Activated CD4-positive, alpha-beta T cell treated with anti-CD3 and anti-CD28 coated beads, Interleukin-2, amount 10 ng/mL, durations not matched to agents 7 days and 5 days (primary cell): Measurements from ENCODE around the gene SLC9A5. TPM values are rescaled to one million over a fixed set of nuclear protein-coding genes. Genes with fewer than 3 reads are reported as not detected.
A peak's percentile ranks its signal among the peaks of the same experiment; 100 is the strongest.

ENCODE experiments used
- CTCF ChIA-PET: fragments of 350-600 bp; sonication (Branson Sonifier 250); formaldehyde crosslinking; loops from one replicate; lab custom pipeline; 2021; ENCODE audit warnings: antibody characterized with exemption; lab: Charles Lee
- POLR2A ChIA-PET: fragments of 350-600 bp; sonication (Branson Sonifier 250); formaldehyde crosslinking; loops from one replicate; lab custom pipeline; 2021; ENCODE audit warnings: antibody characterized with exemption; lab: Charles Lee
- DNase-seq: peaks from one replicate; pipeline ENCODE4 v3.0.0-alpha.2; 2020
- H3K27ac Mint-ChIP-seq: one replicate; pipeline ENCODE4 v1.8.0; 2021; ENCODE audit warnings: mild to moderate bottlenecking, moderate library complexity, mixed read lengths
- H3K27me3 Mint-ChIP-seq: one replicate; pipeline ENCODE4 v1.8.0; 2021; ENCODE audit warnings: mixed read lengths
- H3K36me3 Mint-ChIP-seq: one replicate; pipeline ENCODE4 v1.8.0; 2021; ENCODE audit warnings: low read depth, mixed read lengths
- H3K4me1 Mint-ChIP-seq: one replicate; pipeline ENCODE4 v1.8.0; 2021; ENCODE audit warnings: mixed read lengths
- H3K4me3 Mint-ChIP-seq: one replicate; pipeline ENCODE4 v1.8.0; 2021; ENCODE audit warnings: mild to moderate bottlenecking, moderate library complexity, mixed read lengths
- H3K9me3 Mint-ChIP-seq: one replicate; pipeline ENCODE4 v1.8.0; 2021; ENCODE audit warnings: mixed read lengths
- total RNA-seq, 2 experiments: library from RNA; stranded (reverse); gene quantifications; one replicate each; pipeline ENCODE4 v1.2.3, GENCODE V29; 2021

The SLC9A5 gene
- total RNA-seq, 2 experiments from 2014 or later: 1.5 to 2.0 TPM

- Mint-ChIP-seq H3K36me3 (no peaks in the 10 kb centered on the region), H3K4me3 (peak overlapping the region; percentile 91), H3K27ac (peak overlapping the region; percentile 88), H3K27me3 (peaks cover 20% of the 10 kb centered on the region), H3K9me3 (no peaks in the 10 kb centered on the region), H3K4me1 (peaks cover 51% of the 10 kb centered on the region)
- DNase-seq: no peak
- ChIA-PET POLR2A (no interaction called here), CTCF (interaction anchor here (0.7 to 4.6 kb wide), 9 partner anchors 7 to 275 kb away, joined by 3 to 24 read pairs (median 4); partner anchors contain the start of genes HSD11B2 and TMEM208)
Measured at GRCh38 chr16:67245674-67246080, 3.1 kb upstream of the SLC9A5 start.

GRCh38 chr16:67246081-67246755 is 2.6 kb upstream of the SLC9A5 start:
- H3K4me3 Mint-ChIP-seq: peak overlapping the region; percentile 91
- DNase-seq: peak; percentile 50
- H3K9me3 Mint-ChIP-seq: no peaks in the 10 kb centered on the region
- ChIA-PET CTCF (interaction anchor here (0.9 to 4.6 kb wide), 9 partner anchors 8 to 275 kb away, joined by 3 to 24 read pairs (median 4); partner anchors contain the start of gene TMEM208), POLR2A (no interaction called here)
- H3K27me3 Mint-ChIP-seq: peaks cover 24% of the 10 kb centered on the region
- no peaks in the 10 kb centered on the region for H3K36me3 Mint-ChIP-seq
- H3K27ac Mint-ChIP-seq: peak overlapping the region; percentile 87
- H3K4me1 Mint-ChIP-seq: peaks cover 50% of the 10 kb centered on the region

DNA sequence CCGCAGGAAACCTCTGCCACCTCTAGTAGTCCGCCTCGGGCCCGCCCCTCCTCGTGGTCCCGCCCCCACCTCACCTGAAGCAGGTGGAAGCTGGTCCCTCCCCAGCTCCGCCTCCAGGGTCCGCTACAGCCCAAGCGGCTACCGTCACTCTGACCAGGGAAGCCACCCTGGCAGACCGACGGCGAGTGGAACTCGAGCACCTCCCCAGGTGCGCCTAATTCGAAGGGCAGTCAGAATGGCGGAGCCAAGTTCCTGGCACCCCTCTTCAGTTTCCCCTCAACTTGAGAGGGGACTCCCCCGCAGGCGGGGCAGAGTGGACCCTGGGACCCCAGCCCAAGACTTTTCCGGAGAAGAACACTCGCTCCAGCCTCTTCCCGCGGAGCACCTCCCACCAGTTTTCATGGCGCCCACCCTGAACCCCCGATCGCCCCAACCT is 2.0 kb upstream of the SLC9A5 start:
- CTCF ChIA-PET: interaction anchor here (0.9 to 4.6 kb wide), 8 partner anchors 8 to 274 kb away, joined by 3 to 24 read pairs (median 5); partner anchors contain the start of genes NOL3 and TMEM208
- Mint-ChIP-seq H3K27ac (peak overlapping the region; percentile 87), H3K4me1 (peaks cover 47% of the 10 kb centered on the region), H3K9me3 (no peaks in the 10 kb centered on the region), H3K27me3 (peaks cover 24% of the 10 kb centered on the region), H3K4me3 (peak overlapping the region; percentile 91), H3K36me3 (no peaks in the 10 kb centered on the region)
- POLR2A ChIA-PET: no interaction called here
- DNase-seq: no peak

GRCh38 chr16:67247192-67248072 is 1.3 kb upstream of the SLC9A5 start, which contains the start of gene FHOD1:
TSS of gene FHOD1 (minus strand) at chr16:67247481. CDS start at chr16:67247410, 71 bp downstream.
- no peaks in the 10 kb centered on the region for H3K9me3 Mint-ChIP-seq
- peaks cover 45% of the 10 kb centered on the region for H3K4me1 Mint-ChIP-seq
- peak within 1 kb of the TSS; percentile 87 for H3K27ac Mint-ChIP-seq
- H3K4me3 Mint-ChIP-seq: peak within 1 kb of the TSS; percentile 91
- DNase-seq: peak; percentile 98
- H3K27me3 Mint-ChIP-seq: peaks cover 24% of the 10 kb centered on the region
- no peaks in the 10 kb centered on the region for H3K36me3 Mint-ChIP-seq
- POLR2A ChIA-PET: no interaction called here
- CTCF ChIA-PET: interaction anchor here (1.0 to 4.6 kb wide), 9 partner anchors 9 to 92 kb away, joined by 3 to 24 read pairs (median 6); partner anchors contain the start of genes NOL3 and TMEM208

DNA sequence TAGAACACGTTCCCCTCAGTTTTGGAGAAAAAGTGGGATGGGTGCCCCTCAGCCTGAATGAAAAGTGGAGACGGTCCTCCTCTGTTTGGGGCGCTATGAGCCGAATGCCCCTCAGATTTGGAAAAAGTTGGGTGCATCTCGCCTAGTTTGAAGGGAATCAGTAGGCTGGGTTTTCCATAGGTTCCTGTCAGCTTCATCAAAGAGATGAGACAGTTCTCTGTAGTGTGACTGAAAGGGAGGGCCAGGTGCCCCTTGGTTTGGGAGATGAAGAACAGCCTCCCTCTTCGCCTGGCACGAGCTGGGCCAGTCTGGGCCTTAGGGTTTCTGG is 742 bp upstream of the SLC9A5 start:
- peaks cover 24% of the 10 kb centered on the region for H3K27me3 Mint-ChIP-seq
- DNase-seq: no peak
- peak overlapping the region; percentile 91 for H3K4me3 Mint-ChIP-seq
- ChIA-PET CTCF (interaction anchor here (1.2 to 4.6 kb wide), 7 partner anchors 9 to 93 kb away, joined by 3 to 24 read pairs (median 8); partner anchors contain the start of gene TMEM208), POLR2A (no interaction called here)
- H3K4me1 Mint-ChIP-seq: peaks cover 43% of the 10 kb centered on the region
- H3K9me3 Mint-ChIP-seq: no peaks in the 10 kb centered on the region
- no peaks in the 10 kb centered on the region for H3K36me3 Mint-ChIP-seq
- H3K27ac Mint-ChIP-seq: peak overlapping the region; percentile 87

- H3K9me3 Mint-ChIP-seq: no peaks in the 10 kb centered on the region
- POLR2A ChIA-PET: no interaction called here
- no peak for DNase-seq
- peak overlapping the region; percentile 63 for H3K4me3 Mint-ChIP-seq
- H3K27ac Mint-ChIP-seq: peak overlapping the region; percentile 74
- CTCF ChIA-PET: interaction anchor here (0.7 to 4.6 kb wide), 5 partner anchors 11 to 231 kb away, joined by 3 to 20 read pairs (median 3); no protein-coding TSS in a partner anchor
- H3K4me1 Mint-ChIP-seq: peaks cover 31% of the 10 kb centered on the region
- H3K27me3 Mint-ChIP-seq: peaks cover 24% of the 10 kb centered on the region
- H3K36me3 Mint-ChIP-seq: no peaks in the 10 kb centered on the region
Measured at GRCh38 chr16:67249178-67250044, 632 bp downstream of the SLC9A5 start.

GRCh38 chr16:67250045-67250327 is 1.2 kb downstream of the SLC9A5 start:
- POLR2A ChIA-PET: no interaction called here
- CTCF ChIA-PET: interaction anchor here (0.7 to 4.6 kb wide), 2 partner anchors 11 to 86 kb away, joined by 3 to 20 read pairs; no protein-coding TSS in a partner anchor
- no peak for DNase-seq
- Mint-ChIP-seq H3K27me3 (peaks cover 24% of the 10 kb centered on the region), H3K36me3 (no peaks in the 10 kb centered on the region), H3K4me3 (no peak overlapping the region), H3K27ac (no peak overlapping the region), H3K9me3 (no peaks in the 10 kb centered on the region), H3K4me1 (peaks cover 25% of the 10 kb centered on the region)

- H3K9me3 Mint-ChIP-seq: no peaks in the 10 kb centered on the region
- H3K36me3 Mint-ChIP-seq: no peaks in the 10 kb centered on the region
- H3K4me1 Mint-ChIP-seq: peaks cover 15% of the 10 kb centered on the region
- H3K27me3 Mint-ChIP-seq: peaks cover 24% of the 10 kb centered on the region
- CTCF ChIA-PET: interaction anchor here (0.6 kb wide), 2 partner anchors 270 to 463 kb away, joined by 3 read pairs; no protein-coding TSS in a partner anchor
- DNase-seq: no peak
- no peak overlapping the region for H3K27ac Mint-ChIP-seq
- POLR2A ChIA-PET: no interaction called here
- H3K4me3 Mint-ChIP-seq: no peak overlapping the region
Measured at GRCh38 chr16:67252609-67253497, 4.1 kb downstream of the SLC9A5 start.

- POLR2A ChIA-PET: no interaction called here
- Mint-ChIP-seq H3K9me3 (no peaks in the 10 kb centered on the region), H3K27ac (no peak overlapping the region), H3K36me3 (no peaks in the 10 kb centered on the region), H3K27me3 (peaks cover 11% of the 10 kb centered on the region), H3K4me3 (no peak overlapping the region), H3K4me1 (no peaks in the 10 kb centered on the region)
- CTCF ChIA-PET: interaction anchor here (0.9 kb wide), 1 partner anchor 11 kb away, joined by 3 read pairs; no protein-coding TSS in a partner anchor
- no peak for DNase-seq
Measured at GRCh38 chr16:67254801-67255552, 6.2 kb downstream of the SLC9A5 start.

GRCh38 chr16:67255553-67256221 is 6.9 kb downstream of the SLC9A5 start:
- Mint-ChIP-seq H3K27me3 (peaks cover 4% of the 10 kb centered on the region), H3K27ac (no peak overlapping the region), H3K4me3 (no peak overlapping the region), H3K9me3 (no peaks in the 10 kb centered on the region), H3K4me1 (no peaks in the 10 kb centered on the region), H3K36me3 (no peaks in the 10 kb centered on the region)
- ChIA-PET CTCF (interaction anchor here (0.6 to 0.8 kb wide), 2 partner anchors 34 to 246 kb away, joined by 3 read pairs; no protein-coding TSS in a partner anchor), POLR2A (no interaction called here)
- no peak for DNase-seq
